MM.1S (cell line): ENCODE measurements around the gene ACOT12.

Source experiments
- DNase-seq: peaks from one replicate; pipeline ENCODE4 v3.0.0-alpha.2; 2015
- H2AFZ ChIP-seq: fragments of 300-600 bp; sonication (generic); 2 replicates; pipeline ENCODE4 v1.6.0; 2016; ENCODE audit warnings: antibody characterized with exemption, low read length
- H3F3A ChIP-seq: fragments of 300-600 bp; sonication (generic); 2 replicates; pipeline ENCODE4 v1.6.1; 2016; ENCODE audit warnings: mild to moderate bottlenecking, antibody characterized with exemption, low read length, moderate library complexity, mixed read lengths; ENCODE audit not compliant: insufficient read depth
- H3K27ac ChIP-seq: fragments of 300-600 bp; sonication (generic); 2 replicates; pipeline ENCODE4 v1.5.1; 2016; ENCODE audit warnings: mild to moderate bottlenecking, low read length
- H3K27me3 ChIP-seq: fragments of 300-600 bp; sonication (generic); replicated peaks from 2 replicates; pipeline ENCODE4 v1.6.0; 2016; ENCODE audit warnings: low read length; ENCODE audit not compliant: insufficient read depth
- H3K36me3 ChIP-seq: fragments of 300-600 bp; sonication (generic); replicated peaks from 2 replicates; pipeline ENCODE4 v1.6.1; 2016; ENCODE audit warnings: mild to moderate bottlenecking, low read length, mixed read lengths; ENCODE audit not compliant: insufficient read depth
- H3K4me1 ChIP-seq: fragments of 300-600 bp; sonication (generic); 2 replicates; pipeline ENCODE4 v1.6.1; 2016; ENCODE audit warnings: low read length, mixed read lengths
- H3K4me2 ChIP-seq: fragments of 300-600 bp; sonication (generic); 2 replicates; pipeline ENCODE4 v1.6.0; 2016; ENCODE audit warnings: low read depth, low read length
- H3K4me3 ChIP-seq: fragments of 300-600 bp; sonication (generic); 2 replicates; pipeline ENCODE4 v1.5.1; 2016; ENCODE audit warnings: low read length, mixed read lengths
- H3K79me2 ChIP-seq: fragments of 300-600 bp; sonication (generic); 2 replicates; pipeline ENCODE4 v1.6.1; 2016; ENCODE audit warnings: mixed run types, low read length, mixed read lengths
- H3K9ac ChIP-seq: fragments of 300-600 bp; sonication (generic); 2 replicates; pipeline ENCODE4 v1.6.1; 2016; ENCODE audit warnings: low read length, mixed read lengths
- H3K9me2 ChIP-seq: fragments of 300-600 bp; sonication (generic); replicated peaks from 2 replicates; pipeline ENCODE4 v1.6.1; 2016; ENCODE audit warnings: mild to moderate bottlenecking, low read length, mixed read lengths; ENCODE audit not compliant: insufficient read depth
- H3K9me3 ChIP-seq: fragments of 300-600 bp; sonication (generic); replicated peaks from 2 replicates; pipeline ENCODE4 v1.6.1; 2016; ENCODE audit warnings: mild to moderate bottlenecking, low read length, mixed read lengths; ENCODE audit not compliant: insufficient read depth
- H4K20me1 ChIP-seq: fragments of 300-600 bp; sonication (generic); 2 replicates; pipeline ENCODE4 v1.6.1; 2016; ENCODE audit warnings: mild to moderate bottlenecking, low read length, moderate library complexity, mixed read lengths; ENCODE audit not compliant: insufficient read depth
- EZH2 ChIP-seq: fragments of 300-600 bp; sonication (generic); optimal IDR thresholded peaks from 2 replicates; pipeline ENCODE3; 2017; ENCODE audit warnings: low read depth, mild to moderate bottlenecking, antibody characterized with exemption, low read length, mixed read lengths
- EZH2phosphoT487 ChIP-seq: fragments of 300-600 bp; sonication (generic); IDR thresholded peaks from 2 replicates; pipeline ENCODE4 v1.6.1; 2018; ENCODE audit warnings: antibody characterized with exemption, low read length
- TF ChIP-seq, protein P1 (sequence below): fragments of 300-600 bp; sonication (generic); IDR thresholded peaks from 2 replicates; pipeline ENCODE4 v1.5.1; 2016; ENCODE audit warnings: antibody characterized with exemption, low read length, mixed read lengths

Gene ACOT12

DNA sequence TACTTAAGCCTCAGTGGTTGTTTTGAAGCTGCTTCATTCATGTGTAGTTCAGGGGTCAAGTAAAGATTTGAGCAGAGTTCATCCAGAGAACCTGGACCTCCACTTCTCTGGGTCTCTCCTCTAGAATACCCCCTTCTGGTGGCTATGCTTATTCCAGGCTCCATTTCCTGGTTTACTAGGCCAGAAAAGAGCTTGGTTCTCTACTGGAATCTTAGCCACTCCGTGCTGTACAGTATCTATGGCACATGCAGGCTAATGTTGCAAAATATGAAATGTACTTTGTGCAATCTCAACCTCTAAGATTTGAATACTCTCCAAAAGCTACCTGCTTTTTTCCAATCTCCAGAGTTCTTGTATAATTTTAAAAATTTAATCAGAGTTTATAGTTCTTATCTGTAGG lies 110.0 kb downstream of the ACOT12 start:
- no peak overlapping the region for H3K4me2 ChIP-seq
- H3K9me2 ChIP-seq = no peaks in the 10 kb centered on the region
- no peaks in the 10 kb centered on the region for H3K36me3 ChIP-seq
- no peak for DNase-seq
- H3K79me2 ChIP-seq = no peaks in the 10 kb centered on the region
- no peak overlapping the region for H3K9ac ChIP-seq
- no peaks in the 10 kb centered on the region for H3F3A ChIP-seq
- H4K20me1 ChIP-seq = no peaks in the 10 kb centered on the region
- no peaks in the 10 kb centered on the region for H3K27me3 ChIP-seq
- no peak overlapping the region for H3K4me3 ChIP-seq
- TF ChIP-seq EZH2phosphoT487 = no peak
- no peak for TF ChIP-seq EZH2
- TF ChIP-seq, protein P1, sequence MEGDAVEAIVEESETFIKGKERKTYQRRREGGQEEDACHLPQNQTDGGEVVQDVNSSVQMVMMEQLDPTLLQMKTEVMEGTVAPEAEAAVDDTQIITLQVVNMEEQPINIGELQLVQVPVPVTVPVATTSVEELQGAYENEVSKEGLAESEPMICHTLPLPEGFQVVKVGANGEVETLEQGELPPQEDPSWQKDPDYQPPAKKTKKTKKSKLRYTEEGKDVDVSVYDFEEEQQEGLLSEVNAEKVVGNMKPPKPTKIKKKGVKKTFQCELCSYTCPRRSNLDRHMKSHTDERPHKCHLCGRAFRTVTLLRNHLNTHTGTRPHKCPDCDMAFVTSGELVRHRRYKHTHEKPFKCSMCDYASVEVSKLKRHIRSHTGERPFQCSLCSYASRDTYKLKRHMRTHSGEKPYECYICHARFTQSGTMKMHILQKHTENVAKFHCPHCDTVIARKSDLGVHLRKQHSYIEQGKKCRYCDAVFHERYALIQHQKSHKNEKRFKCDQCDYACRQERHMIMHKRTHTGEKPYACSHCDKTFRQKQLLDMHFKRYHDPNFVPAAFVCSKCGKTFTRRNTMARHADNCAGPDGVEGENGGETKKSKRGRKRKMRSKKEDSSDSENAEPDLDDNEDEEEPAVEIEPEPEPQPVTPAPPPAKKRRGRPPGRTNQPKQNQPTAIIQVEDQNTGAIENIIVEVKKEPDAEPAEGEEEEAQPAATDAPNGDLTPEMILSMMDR = no peak
- no peak overlapping the region for H2AFZ ChIP-seq
- no peaks in the 10 kb centered on the region for H3K9me3 ChIP-seq
- no peak overlapping the region for H3K27ac ChIP-seq
- H3K4me1 ChIP-seq = no peaks in the 10 kb centered on the region
